GM23338 (cell line): ENCODE results near the gene SLC25A25. TPM values are rescaled to one million over a fixed set of nuclear protein-coding genes. Genes with fewer than 3 reads are reported as not detected.

ENCODE experiments used
- ATAC-seq: fragments of 200-7000 bp; cut with Tn5 transposase; 3 replicates; pipeline ENCODE4 v1.9.1; 2020
- DNase-seq: peaks from one replicate; pipeline ENCODE4 v3.0.0-alpha.2; 2015; ENCODE audit warnings: low spot score
- H2AFZ ChIP-seq: fragments of 200-600 bp; sonication (generic); 2 replicates; pipeline ENCODE4 v1.8.0; 2016; ENCODE audit warnings: antibody characterized with exemption, mild to moderate bottlenecking, moderate library complexity
- H3F3A ChIP-seq: fragments of 200-600 bp; sonication (generic); replicated peaks from 2 replicates; pipeline ENCODE4 v1.8.0; 2017; ENCODE audit warnings: antibody characterized with exemption, mixed run types, low read depth
- H3K27ac ChIP-seq: fragments of 200-600 bp; sonication (generic); 2 replicates; pipeline ENCODE4 v1.6.1; 2016; ENCODE audit warnings: low read depth
- H3K27me3 ChIP-seq: fragments of 200-600 bp; sonication (generic); 2 replicates; pipeline ENCODE4 v1.8.0; 2016; ENCODE audit warnings: mild to moderate bottlenecking, mixed run types, moderate library complexity; ENCODE audit not compliant: insufficient read depth
- H3K36me3 ChIP-seq: fragments of 200-600 bp; sonication (generic); 2 replicates; pipeline ENCODE4 v1.8.0; 2016; ENCODE audit warnings: mild to moderate bottlenecking; ENCODE audit not compliant: insufficient read depth
- H3K4me1 ChIP-seq: fragments of 200-600 bp; sonication (generic); 2 replicates; pipeline ENCODE4 v1.8.0; 2016; ENCODE audit warnings: mild to moderate bottlenecking, moderate library complexity; ENCODE audit not compliant: insufficient read depth
- H3K4me2 ChIP-seq: fragments of 200-600 bp; sonication (generic); 2 replicates; pipeline ENCODE4 v1.7.1; 2017; ENCODE audit warnings: mixed run types
- H3K4me3 ChIP-seq: fragments of 200-600 bp; sonication (generic); 2 replicates; pipeline ENCODE4 v1.6.1; 2016; ENCODE audit warnings: mixed run types
- H3K79me2 ChIP-seq: fragments of 200-600 bp; sonication (generic); replicated peaks from 2 replicates; pipeline ENCODE4 v1.8.0; 2017; ENCODE audit warnings: mild to moderate bottlenecking; ENCODE audit not compliant: insufficient read depth
- H3K9me2 ChIP-seq: fragments of 200-600 bp; sonication (generic); 2 replicates; pipeline ENCODE4 v1.8.0; 2017; ENCODE audit not compliant: insufficient read depth
- H4K20me1 ChIP-seq: fragments of 200-600 bp; sonication (generic); replicated peaks from 2 replicates; pipeline ENCODE4 v1.8.0; 2017; ENCODE audit warnings: mild to moderate bottlenecking; ENCODE audit not compliant: insufficient read depth
- H3K27ac Mint-ChIP-seq: 2 replicates; pipeline ENCODE4 v1.8.0; 2020; ENCODE audit warnings: inconsistent platforms, mild to moderate bottlenecking, moderate library complexity, mixed read lengths
- H3K27me3 Mint-ChIP-seq: 3 replicates; pipeline ENCODE4 v1.8.0; 2022; ENCODE audit warnings: low read depth, mild to moderate bottlenecking, moderate library complexity, mixed read lengths, inconsistent platforms; ENCODE audit not compliant: insufficient read depth, poor library complexity
- H3K36me3 Mint-ChIP-seq: 3 replicates; pipeline ENCODE4 v1.8.0; 2021; ENCODE audit warnings: low read depth, mild to moderate bottlenecking, inconsistent platforms, moderate library complexity, mixed read lengths
- H3K4me1 Mint-ChIP-seq: 3 replicates; pipeline ENCODE4 v1.8.0; 2020; ENCODE audit warnings: mild to moderate bottlenecking, inconsistent platforms, mixed read lengths
- H3K4me3 Mint-ChIP-seq: 3 replicates; pipeline ENCODE4 v1.8.0; 2021; ENCODE audit warnings: moderate library complexity, mild to moderate bottlenecking, inconsistent platforms, mixed read lengths
- H3K9me3 Mint-ChIP-seq: 3 replicates; pipeline ENCODE4 v1.8.0; 2020; ENCODE audit warnings: moderate library complexity, mild to moderate bottlenecking, inconsistent platforms, mixed read lengths
- CREB1 ChIP-seq: fragments of 250-450 bp; sonication (Bioruptor Pico); IDR thresholded peaks from 2 replicates; pipeline ENCODE4 v1.5.0; 2020; ENCODE audit warnings: low read depth, mild to moderate bottlenecking, moderate library complexity
- EZH2 ChIP-seq: fragments of 200-600 bp; sonication (generic); IDR thresholded peaks from one replicate; pipeline ENCODE4 v1.8.0; 2017; ENCODE audit warnings: antibody characterized with exemption, mild to moderate bottlenecking, low read depth; ENCODE audit not compliant: unreplicated experiment
- EZH2phosphoT487 ChIP-seq: fragments of 200-600 bp; sonication (generic); IDR thresholded peaks from one replicate; pipeline ENCODE4 v1.8.1; 2018; ENCODE audit warnings: antibody characterized with exemption; ENCODE audit not compliant: unreplicated experiment
- JUNB ChIP-seq: IDR thresholded peaks from one replicate; pipeline ENCODE4 v1.6.1; 2016; ENCODE audit warnings: antibody characterized with exemption; ENCODE audit not compliant: unreplicated experiment
- NANOG ChIP-seq: IDR thresholded peaks from 2 replicates; pipeline ENCODE4 v1.6.1; 2016; ENCODE audit warnings: antibody characterized with exemption, borderline replicate concordance
- POLR2AphosphoS5 ChIP-seq: IDR thresholded peaks from 2 replicates; pipeline ENCODE4 v1.6.1; 2016; ENCODE audit warnings: antibody characterized with exemption, low read depth
- STAT1 ChIP-seq: IDR thresholded peaks from one replicate; pipeline ENCODE4 v1.6.1; 2016; ENCODE audit warnings: antibody characterized with exemption; ENCODE audit not compliant: unreplicated experiment
- ZNF114 ChIP-seq: fragments of 250-450 bp; sonication (Bioruptor Pico); IDR thresholded peaks from 2 replicates; pipeline ENCODE4 v1.5.0; 2020; ENCODE audit warnings: mild to moderate bottlenecking, moderate library complexity
- ZNF331 ChIP-seq: fragments of 250-450 bp; sonication (Bioruptor Pico); IDR thresholded peaks from 2 replicates; pipeline ENCODE4 v1.5.0; 2020; ENCODE audit warnings: low read depth, mild to moderate bottlenecking, moderate library complexity
- polyA plus RNA-seq: library from polyadenylated mRNA; unstranded; fragments of >200 nt; fragmentation: Nextera tagmentation; extraction: Ambion mirVana; gene quantifications from 2 replicates; pipeline ENCODE4 v1.2.1, GENCODE V29; 2016
- total RNA-seq: library from RNA; depleted of rRNA; stranded (reverse); fragments of >200 nt; shearing (Covaris generic); gene quantifications from 2 replicates; pipeline ENCODE4 v1.2.3, GENCODE V29; 2014
- TF ChIP-seq, protein P1 (sequence below): IDR thresholded peaks from 2 replicates; pipeline ENCODE4 v1.6.1; 2016; ENCODE audit warnings: antibody characterized with exemption
- TF ChIP-seq, protein P2 (sequence below), 2 experiments: fragments of 200-600 bp in 1 of 2; sonication (generic) in 1 of 2; conservative IDR thresholded peaks; 2 replicates each; pipeline versions ENCODE4 v1.5.1 to v1.6.1; 2016 to 2017; ENCODE audit warnings: antibody characterized with exemption in 2 of 2, low read depth in 2 of 2, mild to moderate bottlenecking in 2 of 2, moderate library complexity in 1 of 2
- TF ChIP-seq, protein P3 (sequence below): IDR thresholded peaks from one replicate; pipeline ENCODE4 v1.6.1; 2018; ENCODE audit warnings: antibody characterized with exemption; ENCODE audit not compliant: unreplicated experiment
- TF ChIP-seq, protein P4 (sequence below): fragments of 250-450 bp; sonication (Bioruptor Pico); IDR thresholded peaks from 2 replicates; pipeline ENCODE4 v1.5.0; 2020; ENCODE audit warnings: mild to moderate bottlenecking, moderate library complexity

The SLC25A25 gene
- total and polyA plus RNA-seq, 2 experiments from 2014 or later, result 7.1 to 27.0 TPM

DNA sequence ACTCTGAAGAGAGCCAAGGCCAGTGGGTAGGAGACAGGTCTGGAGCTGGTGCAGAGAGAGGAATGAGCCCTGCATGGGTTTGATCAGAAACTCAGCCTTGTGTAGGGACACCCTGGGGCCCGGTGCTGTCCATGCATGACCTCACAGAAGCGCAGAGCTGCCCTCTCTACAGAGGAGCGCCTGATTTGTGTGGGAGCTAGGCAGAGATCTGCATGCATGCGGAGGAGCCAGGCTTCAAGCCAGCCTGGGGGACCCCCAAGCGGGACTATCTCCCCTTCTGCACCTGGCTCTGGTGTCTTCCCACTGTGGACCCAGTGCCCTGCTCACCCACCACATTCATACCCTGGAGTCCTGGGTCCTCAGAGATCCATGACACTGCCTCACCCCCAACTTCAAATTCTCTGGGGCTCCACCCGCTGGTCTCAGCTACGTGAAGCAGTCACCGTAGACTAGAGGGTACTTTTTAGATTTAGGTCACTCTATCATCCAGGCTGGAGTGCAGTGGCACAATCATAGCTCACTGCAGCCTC is 78.6 kb downstream of the SLC25A25 start:
- H3K36me3 Mint-ChIP-seq, result no peaks in the 10 kb centered on the region
- H2AFZ ChIP-seq, result no peak overlapping the region
- H3K4me3 Mint-ChIP-seq, result no peak overlapping the region
- H3K79me2 ChIP-seq, result no peaks in the 10 kb centered on the region
- no peaks in the 10 kb centered on the region for H4K20me1 ChIP-seq
- ATAC-seq (no peak), DNase-seq (no peak)
- H3K27ac Mint-ChIP-seq, result no peak overlapping the region
- peaks cover 11% of the 10 kb centered on the region for H3K27me3 Mint-ChIP-seq
- H3K4me3 ChIP-seq, result no peak overlapping the region
- peaks cover 10% of the 10 kb centered on the region for H3K4me1 Mint-ChIP-seq
- H3K9me3 Mint-ChIP-seq, result no peaks in the 10 kb centered on the region
- no peaks in the 10 kb centered on the region for H3K36me3 ChIP-seq
- no peak overlapping the region for H3K27ac ChIP-seq
- no peaks in the 10 kb centered on the region for H3K9me2 ChIP-seq
- no peaks in the 10 kb centered on the region for H3K27me3 ChIP-seq
- TF ChIP-seq EZH2phosphoT487 (no peak), NANOG (no peak), STAT1 (no peak), JUNB (no peak), CREB1 (CRISPR knock-in tag) (no peak), ZNF114 (CRISPR knock-in tag) (no peak), EZH2 (no peak), POLR2AphosphoS5 (no peak), ZNF331 (no peak)
- TF ChIP-seq, protein P1, sequence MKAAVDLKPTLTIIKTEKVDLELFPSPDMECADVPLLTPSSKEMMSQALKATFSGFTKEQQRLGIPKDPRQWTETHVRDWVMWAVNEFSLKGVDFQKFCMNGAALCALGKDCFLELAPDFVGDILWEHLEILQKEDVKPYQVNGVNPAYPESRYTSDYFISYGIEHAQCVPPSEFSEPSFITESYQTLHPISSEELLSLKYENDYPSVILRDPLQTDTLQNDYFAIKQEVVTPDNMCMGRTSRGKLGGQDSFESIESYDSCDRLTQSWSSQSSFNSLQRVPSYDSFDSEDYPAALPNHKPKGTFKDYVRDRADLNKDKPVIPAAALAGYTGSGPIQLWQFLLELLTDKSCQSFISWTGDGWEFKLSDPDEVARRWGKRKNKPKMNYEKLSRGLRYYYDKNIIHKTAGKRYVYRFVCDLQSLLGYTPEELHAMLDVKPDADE, result no peak
- TF ChIP-seq, protein P2, sequence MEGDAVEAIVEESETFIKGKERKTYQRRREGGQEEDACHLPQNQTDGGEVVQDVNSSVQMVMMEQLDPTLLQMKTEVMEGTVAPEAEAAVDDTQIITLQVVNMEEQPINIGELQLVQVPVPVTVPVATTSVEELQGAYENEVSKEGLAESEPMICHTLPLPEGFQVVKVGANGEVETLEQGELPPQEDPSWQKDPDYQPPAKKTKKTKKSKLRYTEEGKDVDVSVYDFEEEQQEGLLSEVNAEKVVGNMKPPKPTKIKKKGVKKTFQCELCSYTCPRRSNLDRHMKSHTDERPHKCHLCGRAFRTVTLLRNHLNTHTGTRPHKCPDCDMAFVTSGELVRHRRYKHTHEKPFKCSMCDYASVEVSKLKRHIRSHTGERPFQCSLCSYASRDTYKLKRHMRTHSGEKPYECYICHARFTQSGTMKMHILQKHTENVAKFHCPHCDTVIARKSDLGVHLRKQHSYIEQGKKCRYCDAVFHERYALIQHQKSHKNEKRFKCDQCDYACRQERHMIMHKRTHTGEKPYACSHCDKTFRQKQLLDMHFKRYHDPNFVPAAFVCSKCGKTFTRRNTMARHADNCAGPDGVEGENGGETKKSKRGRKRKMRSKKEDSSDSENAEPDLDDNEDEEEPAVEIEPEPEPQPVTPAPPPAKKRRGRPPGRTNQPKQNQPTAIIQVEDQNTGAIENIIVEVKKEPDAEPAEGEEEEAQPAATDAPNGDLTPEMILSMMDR (conservative IDR thresholded peaks at IDR 0.05; ENCODE audit: low read depth in 2 of 2), result no peak
- TF ChIP-seq, protein P3, sequence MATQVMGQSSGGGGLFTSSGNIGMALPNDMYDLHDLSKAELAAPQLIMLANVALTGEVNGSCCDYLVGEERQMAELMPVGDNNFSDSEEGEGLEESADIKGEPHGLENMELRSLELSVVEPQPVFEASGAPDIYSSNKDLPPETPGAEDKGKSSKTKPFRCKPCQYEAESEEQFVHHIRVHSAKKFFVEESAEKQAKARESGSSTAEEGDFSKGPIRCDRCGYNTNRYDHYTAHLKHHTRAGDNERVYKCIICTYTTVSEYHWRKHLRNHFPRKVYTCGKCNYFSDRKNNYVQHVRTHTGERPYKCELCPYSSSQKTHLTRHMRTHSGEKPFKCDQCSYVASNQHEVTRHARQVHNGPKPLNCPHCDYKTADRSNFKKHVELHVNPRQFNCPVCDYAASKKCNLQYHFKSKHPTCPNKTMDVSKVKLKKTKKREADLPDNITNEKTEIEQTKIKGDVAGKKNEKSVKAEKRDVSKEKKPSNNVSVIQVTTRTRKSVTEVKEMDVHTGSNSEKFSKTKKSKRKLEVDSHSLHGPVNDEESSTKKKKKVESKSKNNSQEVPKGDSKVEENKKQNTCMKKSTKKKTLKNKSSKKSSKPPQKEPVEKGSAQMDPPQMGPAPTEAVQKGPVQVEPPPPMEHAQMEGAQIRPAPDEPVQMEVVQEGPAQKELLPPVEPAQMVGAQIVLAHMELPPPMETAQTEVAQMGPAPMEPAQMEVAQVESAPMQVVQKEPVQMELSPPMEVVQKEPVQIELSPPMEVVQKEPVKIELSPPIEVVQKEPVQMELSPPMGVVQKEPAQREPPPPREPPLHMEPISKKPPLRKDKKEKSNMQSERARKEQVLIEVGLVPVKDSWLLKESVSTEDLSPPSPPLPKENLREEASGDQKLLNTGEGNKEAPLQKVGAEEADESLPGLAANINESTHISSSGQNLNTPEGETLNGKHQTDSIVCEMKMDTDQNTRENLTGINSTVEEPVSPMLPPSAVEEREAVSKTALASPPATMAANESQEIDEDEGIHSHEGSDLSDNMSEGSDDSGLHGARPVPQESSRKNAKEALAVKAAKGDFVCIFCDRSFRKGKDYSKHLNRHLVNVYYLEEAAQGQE, result no peak
- TF ChIP-seq, protein P4, sequence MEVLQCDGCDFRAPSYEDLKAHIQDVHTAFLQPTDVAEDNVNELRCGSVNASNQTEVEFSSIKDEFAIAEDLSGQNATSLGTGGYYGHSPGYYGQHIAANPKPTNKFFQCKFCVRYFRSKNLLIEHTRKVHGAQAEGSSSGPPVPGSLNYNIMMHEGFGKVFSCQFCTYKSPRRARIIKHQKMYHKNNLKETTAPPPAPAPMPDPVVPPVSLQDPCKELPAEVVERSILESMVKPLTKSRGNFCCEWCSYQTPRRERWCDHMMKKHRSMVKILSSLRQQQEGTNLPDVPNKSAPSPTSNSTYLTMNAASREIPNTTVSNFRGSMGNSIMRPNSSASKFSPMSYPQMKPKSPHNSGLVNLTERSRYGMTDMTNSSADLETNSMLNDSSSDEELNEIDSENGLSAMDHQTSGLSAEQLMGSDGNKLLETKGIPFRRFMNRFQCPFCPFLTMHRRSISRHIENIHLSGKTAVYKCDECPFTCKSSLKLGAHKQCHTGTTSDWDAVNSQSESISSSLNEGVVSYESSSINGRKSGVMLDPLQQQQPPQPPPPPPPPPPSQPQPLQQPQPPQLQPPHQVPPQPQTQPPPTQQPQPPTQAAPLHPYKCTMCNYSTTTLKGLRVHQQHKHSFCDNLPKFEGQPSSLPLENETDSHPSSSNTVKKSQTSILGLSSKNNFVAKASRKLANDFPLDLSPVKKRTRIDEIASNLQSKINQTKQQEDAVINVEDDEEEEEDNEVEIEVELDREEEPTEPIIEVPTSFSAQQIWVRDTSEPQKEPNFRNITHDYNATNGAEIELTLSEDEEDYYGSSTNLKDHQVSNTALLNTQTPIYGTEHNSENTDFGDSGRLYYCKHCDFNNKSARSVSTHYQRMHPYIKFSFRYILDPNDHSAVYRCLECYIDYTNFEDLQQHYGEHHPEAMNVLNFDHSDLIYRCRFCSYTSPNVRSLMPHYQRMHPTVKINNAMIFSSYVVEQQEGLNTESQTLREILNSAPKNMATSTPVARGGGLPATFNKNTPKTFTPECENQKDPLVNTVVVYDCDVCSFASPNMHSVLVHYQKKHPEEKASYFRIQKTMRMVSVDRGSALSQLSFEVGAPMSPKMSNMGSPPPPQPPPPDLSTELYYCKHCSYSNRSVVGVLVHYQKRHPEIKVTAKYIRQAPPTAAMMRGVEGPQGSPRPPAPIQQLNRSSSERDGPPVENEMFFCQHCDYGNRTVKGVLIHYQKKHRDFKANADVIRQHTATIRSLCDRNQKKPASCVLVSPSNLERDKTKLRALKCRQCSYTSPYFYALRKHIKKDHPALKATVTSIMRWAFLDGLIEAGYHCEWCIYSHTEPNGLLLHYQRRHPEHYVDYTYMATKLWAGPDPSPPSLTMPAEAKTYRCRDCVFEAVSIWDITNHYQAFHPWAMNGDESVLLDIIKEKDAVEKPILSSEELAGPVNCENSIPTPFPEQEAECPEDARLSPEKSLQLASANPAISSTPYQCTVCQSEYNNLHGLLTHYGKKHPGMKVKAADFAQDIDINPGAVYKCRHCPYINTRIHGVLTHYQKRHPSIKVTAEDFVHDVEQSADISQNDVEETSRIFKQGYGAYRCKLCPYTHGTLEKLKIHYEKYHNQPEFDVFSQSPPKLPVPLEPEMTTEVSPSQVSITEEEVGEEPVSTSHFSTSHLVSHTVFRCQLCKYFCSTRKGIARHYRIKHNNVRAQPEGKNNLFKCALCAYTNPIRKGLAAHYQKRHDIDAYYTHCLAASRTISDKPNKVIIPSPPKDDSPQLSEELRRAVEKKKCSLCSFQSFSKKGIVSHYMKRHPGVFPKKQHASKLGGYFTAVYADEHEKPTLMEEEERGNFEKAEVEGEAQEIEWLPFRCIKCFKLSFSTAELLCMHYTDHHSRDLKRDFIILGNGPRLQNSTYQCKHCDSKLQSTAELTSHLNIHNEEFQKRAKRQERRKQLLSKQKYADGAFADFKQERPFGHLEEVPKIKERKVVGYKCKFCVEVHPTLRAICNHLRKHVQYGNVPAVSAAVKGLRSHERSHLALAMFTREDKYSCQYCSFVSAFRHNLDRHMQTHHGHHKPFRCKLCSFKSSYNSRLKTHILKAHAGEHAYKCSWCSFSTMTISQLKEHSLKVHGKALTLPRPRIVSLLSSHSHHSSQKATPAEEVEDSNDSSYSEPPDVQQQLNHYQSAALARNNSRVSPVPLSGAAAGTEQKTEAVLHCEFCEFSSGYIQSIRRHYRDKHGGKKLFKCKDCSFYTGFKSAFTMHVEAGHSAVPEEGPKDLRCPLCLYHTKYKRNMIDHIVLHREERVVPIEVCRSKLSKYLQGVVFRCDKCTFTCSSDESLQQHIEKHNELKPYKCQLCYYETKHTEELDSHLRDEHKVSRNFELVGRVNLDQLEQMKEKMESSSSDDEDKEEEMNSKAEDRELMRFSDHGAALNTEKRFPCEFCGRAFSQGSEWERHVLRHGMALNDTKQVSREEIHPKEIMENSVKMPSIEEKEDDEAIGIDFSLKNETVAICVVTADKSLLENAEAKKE (CRISPR knock-in tag), result no peak
- no peak overlapping the region for H3K4me2 ChIP-seq
- H3F3A ChIP-seq, result no peaks in the 10 kb centered on the region
- H3K4me1 ChIP-seq, result peaks cover 3% of the 10 kb centered on the region
